WTC11 (cell line): ENCODE results near the gene PRKCB.

Experiments
- AFF4 ChIP-seq: sonication (generic); formaldehyde crosslinking; IDR thresholded peaks from 2 replicates; pipeline ENCODE4 v1.8.1; 2023; ENCODE audit warnings: mild to moderate bottlenecking, missing genetic modification reagents, borderline replicate concordance
- ATF3 ChIP-seq: sonication (generic); formaldehyde crosslinking; conservative IDR thresholded peaks from 2 replicates; pipeline ENCODE4 v1.8.1; 2022; ENCODE audit warnings: mild to moderate bottlenecking, missing genetic modification reagents
- CREB1 ChIP-seq: sonication (generic); formaldehyde crosslinking; IDR thresholded peaks from 2 replicates; pipeline ENCODE4 v1.8.0; 2023; ENCODE audit warnings: mild to moderate bottlenecking, missing genetic modification reagents
- CTCF ChIP-seq: fragments of 200-600 bp; IDR thresholded peaks from 2 replicates; pipeline ENCODE4 v1.8.0; 2022; ENCODE audit warnings: antibody characterized with exemption
- NFYB ChIP-seq: sonication (generic); formaldehyde crosslinking; conservative IDR thresholded peaks from 2 replicates; pipeline ENCODE4 v1.8.0; 2022; ENCODE audit warnings: low read depth, missing genetic modification reagents
- PREB ChIP-seq: sonication (generic); formaldehyde crosslinking; IDR thresholded peaks from 2 replicates; pipeline ENCODE4 v1.8.1; 2022; ENCODE audit warnings: mild to moderate bottlenecking, missing genetic modification reagents, moderate library complexity, borderline replicate concordance
- SMAD4 ChIP-seq: sonication (generic); formaldehyde crosslinking; IDR thresholded peaks from 2 replicates; pipeline ENCODE4 v1.8.0; 2022; ENCODE audit warnings: mild to moderate bottlenecking, missing genetic modification reagents
- TEAD4 ChIP-seq: sonication (generic); formaldehyde crosslinking; IDR thresholded peaks from 2 replicates; pipeline ENCODE4 v1.8.0; 2022; ENCODE audit warnings: mild to moderate bottlenecking, missing genetic modification reagents
- USF2 ChIP-seq: sonication (generic); formaldehyde crosslinking; IDR thresholded peaks from 2 replicates; pipeline ENCODE4 v1.8.1; 2023; ENCODE audit warnings: mild to moderate bottlenecking, missing genetic modification reagents, moderate library complexity
- ZNF317 ChIP-seq: sonication (generic); formaldehyde crosslinking; IDR thresholded peaks from 2 replicates; pipeline ENCODE4 v1.8.1; 2023; ENCODE audit warnings: low read depth, mild to moderate bottlenecking, moderate library complexity, missing genetic modification reagents, borderline replicate concordance

GRCh38 chr16:23957287-23957686 lies 121.5 kb downstream of the PRKCB start:
- no peak for TF ChIP-seq TEAD4 (CRISPR knock-in tag)
- no peak for TF ChIP-seq CTCF
- TF ChIP-seq CREB1 (CRISPR knock-in tag) = no peak
- no peak for TF ChIP-seq AFF4 (CRISPR knock-in tag)
- no peak for TF ChIP-seq PREB (CRISPR knock-in tag)
- no peak for TF ChIP-seq ZNF317
- no peak for TF ChIP-seq SMAD4 (CRISPR knock-in tag)
- no peak for TF ChIP-seq ATF3 (CRISPR knock-in tag)
- TF ChIP-seq USF2 (CRISPR knock-in tag) = no peak
- no peak for TF ChIP-seq NFYB (CRISPR knock-in tag)
